Activated CD4-positive, alpha-beta T cell treated with anti-CD3 and anti-CD28 coated beads for 48 hours (primary cell): Measurements from ENCODE around the gene OIT3.

ENCODE experiments used
- DNase-seq: peaks from one replicate; pipeline ENCODE4 v3.0.0-alpha.2; 2020

The OIT3 gene

DNA sequence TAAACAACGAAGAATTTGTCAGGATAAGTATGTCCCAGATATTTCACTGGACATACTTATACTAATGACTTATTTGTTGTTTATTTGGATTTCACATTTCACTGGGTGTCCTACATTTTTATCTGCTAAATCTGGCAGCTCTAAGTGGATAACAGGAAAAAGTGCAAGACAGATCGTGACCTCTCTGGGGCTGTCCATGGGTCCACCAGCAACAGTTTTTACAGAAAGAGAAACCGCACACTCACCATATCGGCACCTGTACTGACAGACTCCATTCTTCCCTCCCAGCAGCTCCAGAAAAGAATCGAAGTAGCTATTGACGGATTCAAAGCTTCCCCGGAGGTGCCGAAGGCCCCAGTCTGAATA is 60.7 kb downstream of the OIT3 start:
- no peak for DNase-seq

DNA sequence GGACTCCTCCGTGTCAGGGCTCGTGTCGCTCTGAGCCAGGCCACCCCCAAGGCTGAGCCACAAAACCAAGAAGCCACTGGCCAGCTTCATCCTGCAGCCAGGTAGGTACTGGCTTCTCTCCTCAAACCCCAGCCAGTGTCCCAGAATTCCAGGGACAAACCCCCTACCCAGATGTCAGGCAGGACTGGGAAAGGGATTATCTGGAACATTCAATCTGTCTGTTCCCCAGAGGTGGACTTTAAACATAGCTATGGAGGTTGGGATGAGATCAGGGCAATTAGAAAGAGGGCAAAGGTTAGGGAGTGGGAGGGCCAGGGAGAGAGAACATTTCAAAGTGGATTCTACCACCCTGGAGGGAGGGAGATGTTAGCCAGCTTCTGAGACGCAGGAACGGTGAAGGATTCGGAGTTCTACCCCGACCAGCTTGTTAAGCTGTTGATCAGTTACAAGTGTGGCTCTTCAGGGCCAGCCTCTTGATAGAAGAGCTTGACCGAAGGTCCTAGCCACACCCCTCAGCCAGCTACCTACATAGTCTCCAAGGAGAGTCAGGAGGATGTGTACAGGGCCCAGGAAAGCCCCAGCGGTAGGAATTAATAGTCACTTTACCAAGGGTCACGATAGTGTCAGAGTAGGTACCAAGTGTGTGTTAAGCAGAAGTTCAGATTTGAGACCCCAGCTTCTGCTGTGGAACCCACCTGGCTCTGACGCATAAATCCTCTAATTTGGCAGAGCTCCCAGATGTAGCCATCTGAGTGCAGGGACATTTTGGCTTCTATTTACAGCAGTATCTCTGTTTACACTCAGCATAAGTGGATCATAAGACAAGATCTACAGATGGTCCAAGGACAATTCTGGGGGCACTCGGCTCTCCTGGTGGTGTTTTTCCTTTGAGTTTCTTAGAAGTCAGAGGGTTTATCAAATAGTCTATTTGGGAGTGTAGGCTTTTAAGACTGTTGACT is 61.3 kb downstream of the OIT3 start, which contains the start of gene PLA2G12B:
Gene PLA2G12B (minus strand): TSS at position 211 of the 959 bp plus-strand sequence. CDS start 121 bp downstream, at position 90.
- DNase-seq = no peak

DNA sequence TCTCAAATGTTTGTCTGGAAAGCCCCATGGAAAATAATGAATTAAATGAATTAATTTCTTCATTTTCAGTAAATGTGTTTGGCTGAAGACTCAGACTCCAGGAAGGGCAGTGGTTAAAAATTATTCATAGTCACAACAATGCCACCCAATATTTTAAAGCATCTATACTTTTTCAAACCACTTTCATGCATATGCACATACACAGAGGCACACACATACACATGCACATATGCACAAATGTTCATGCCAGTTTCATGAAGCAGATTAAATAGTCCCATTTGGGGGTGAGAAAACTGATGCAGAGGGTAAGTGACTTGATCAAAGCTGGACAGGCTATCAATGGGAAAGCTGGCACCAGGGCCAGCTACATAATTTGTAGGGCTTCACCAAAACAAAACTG is 62.5 kb downstream of the OIT3 start:
- no peak for DNase-seq

DNA sequence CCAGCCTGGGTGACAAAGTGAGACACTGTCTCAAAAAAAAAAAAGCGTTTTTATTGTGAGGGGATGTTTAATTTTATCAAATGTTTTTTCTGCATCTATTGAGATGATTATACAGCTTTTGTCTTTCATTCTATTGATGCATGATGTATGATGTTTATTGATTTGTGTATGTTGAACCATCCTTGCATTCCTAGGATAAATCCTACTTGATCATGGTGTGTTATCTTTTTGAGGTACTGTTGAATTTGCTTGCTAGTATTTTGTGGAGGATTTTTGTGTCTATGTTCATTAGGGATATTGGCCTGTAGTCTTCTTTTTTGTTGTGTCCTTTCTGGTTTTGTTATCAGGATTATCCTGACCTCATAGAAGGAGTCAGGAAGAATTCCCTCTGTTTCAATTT is 83.3 kb downstream of the OIT3 start:
- DNase-seq = no peak

DNA sequence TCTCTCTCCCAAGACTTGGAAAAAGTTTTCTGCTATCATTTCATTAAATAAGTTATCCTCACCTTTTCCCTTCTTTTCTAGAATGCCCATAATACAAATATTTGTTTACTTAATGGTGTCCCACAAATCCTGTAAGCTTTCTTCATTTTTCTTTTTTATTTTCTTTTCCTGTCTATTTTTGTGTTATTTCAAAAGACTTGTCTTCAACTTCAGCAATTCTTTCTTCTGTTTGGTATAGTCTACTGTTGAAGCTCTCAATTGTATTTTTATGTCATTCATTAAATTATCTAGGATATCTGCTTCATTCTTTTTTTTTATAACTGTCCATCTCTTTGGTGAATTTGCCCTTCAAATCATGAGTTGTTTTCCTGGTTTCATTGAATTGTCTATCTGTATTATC is 86.2 kb downstream of the OIT3 start:
- DNase-seq = no peak

DNA sequence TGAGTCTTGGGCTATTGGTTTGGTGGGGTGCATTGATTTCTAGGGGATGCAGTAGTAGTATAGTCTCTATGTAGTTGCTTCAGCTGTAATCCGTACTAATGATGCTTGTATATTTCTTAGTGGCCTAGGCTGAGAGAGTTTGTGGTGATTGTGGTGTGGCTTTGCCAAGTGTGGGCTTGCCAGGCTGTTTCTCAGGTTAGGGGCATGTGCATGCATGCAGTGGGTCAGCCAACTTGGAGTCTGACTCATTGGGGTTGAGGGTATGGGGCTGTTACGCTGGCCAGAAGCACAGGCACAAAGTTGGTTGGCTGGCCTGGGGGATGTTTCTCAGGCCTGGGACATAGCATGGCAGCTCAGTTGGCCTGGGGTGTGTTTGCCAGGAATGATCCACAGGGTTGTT is 86.8 kb downstream of the OIT3 start:
- DNase-seq = no peak

DNA sequence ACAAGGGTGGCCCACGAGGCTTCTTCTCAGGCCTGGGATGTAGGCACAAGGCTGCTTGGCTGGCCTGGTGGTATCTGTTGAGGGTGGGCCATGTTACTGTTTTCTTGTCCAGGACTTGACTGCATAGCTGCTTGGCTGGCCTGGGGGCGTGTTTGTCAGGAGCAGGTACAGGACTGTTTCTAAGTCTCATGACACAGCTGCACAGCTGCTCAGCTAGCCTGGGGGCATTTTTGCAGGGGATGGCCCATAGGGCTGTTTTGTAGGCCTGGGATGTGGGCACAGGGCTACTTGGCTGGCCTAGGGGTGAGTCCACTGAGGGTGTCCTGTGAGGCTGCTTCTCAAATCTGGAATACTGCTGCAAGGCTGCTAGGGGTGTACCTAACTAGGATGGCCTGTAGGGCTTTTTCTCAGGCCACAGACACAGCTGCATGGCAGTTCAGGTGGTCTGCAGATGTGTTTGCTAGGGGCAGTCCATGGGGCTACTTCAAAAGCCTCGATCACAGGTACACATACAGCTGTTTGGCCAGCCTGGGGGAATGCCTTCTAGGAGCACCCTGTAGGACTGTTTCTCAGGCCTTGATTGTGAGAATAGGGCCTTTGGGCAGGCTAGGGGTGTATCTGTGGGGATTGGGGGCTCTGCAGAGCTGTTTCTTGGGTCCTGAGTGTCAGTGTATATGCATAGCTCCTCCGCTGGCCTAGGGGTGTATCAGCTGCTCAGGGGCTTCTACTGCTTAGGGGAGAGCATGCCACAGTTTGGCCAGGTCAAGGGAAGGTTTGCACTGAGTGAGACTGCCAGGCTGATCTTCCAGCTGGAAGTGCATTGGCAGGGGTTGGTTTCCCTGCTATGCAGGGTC is 87.7 kb downstream of the OIT3 start:
- no peak for DNase-seq

DNA sequence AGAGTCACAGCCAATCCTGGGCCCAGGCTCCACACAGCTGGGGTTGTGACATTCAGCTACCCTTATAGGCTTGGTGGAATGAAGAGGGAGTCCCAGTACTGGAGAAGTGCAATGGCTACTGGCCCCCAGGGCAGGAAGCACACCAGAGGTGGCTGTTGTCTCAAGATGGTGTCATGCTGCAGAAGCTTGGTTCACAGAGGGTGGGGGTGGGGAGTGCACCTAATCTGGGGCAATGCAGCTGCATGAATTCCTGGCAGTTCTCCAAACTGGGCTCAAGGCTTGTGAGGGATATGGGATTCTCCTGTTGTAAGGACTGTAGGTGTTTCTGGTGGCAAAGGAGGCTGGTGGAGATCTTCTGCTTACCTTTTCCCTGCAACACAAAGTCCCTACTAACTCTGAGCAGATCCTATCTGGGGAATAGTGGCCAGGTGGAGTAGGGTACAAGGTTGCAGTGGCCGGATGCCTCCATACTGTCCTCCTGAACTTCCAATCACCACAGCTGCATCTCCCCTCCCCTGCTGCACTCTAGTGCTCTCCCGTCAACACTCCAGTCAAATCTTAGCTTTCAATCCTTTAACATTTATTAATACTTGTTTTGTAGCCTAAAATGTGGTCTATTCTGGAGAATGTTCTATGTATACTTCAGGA is 88.5 kb downstream of the OIT3 start:
- no peak for DNase-seq
